GM13977 (cell line): ENCODE measurements around the gene SMCR8.
"Not testable (repeated sequence)": the region's sequence is repeated elsewhere in the genome, so short reads cannot be mapped to it uniquely, and the experiment has no call there.

Source experiments
- DNase-seq: peaks from one replicate; pipeline ENCODE4 v3.0.0; 2012; ENCODE audit warnings: low spot score
- in situ Hi-C: fragments of 300-500 bp; cut with MboI; formaldehyde crosslinking; loops from one replicate; pipeline ENCODE4 v1.12.0; 2022; ENCODE audit warnings: low sequenced_read_pairs, low pct_unique_long_range_greater_than_20kb, mixed read lengths, inconsistent platforms; ENCODE audit not compliant: unreplicated experiment
- TF ChIP-seq, protein P1 (sequence below): IDR thresholded peaks from 2 replicates; pipeline ENCODE4 v1.5.1; 2012; ENCODE audit warnings: mild to moderate bottlenecking, control low read depth; ENCODE audit not compliant: insufficient read depth; ENCODE audit errors: extremely low read depth, missing control alignments

The SMCR8 gene

DNA sequence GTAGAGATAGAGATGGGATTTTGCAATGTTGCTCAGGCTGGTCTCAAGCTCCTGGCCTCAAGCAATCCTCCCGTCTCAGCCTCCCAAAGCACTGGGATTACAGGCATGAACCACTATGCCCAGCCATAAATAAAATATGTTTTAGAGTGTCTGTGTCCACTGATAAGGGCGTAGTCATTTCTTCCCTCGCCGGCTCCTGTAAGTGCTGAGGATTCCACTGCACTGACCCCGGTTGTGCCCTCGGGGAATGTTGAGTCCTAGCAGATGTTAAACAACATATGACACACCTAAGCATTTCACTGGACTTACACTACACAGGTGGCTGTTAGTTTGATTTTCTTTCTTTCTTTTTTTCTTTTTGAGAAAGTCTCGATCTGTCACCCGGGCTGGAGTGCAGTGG, 53.9 kb downstream of the SMCR8 start:
- DNase-seq = no peak
- TF ChIP-seq, protein P1, sequence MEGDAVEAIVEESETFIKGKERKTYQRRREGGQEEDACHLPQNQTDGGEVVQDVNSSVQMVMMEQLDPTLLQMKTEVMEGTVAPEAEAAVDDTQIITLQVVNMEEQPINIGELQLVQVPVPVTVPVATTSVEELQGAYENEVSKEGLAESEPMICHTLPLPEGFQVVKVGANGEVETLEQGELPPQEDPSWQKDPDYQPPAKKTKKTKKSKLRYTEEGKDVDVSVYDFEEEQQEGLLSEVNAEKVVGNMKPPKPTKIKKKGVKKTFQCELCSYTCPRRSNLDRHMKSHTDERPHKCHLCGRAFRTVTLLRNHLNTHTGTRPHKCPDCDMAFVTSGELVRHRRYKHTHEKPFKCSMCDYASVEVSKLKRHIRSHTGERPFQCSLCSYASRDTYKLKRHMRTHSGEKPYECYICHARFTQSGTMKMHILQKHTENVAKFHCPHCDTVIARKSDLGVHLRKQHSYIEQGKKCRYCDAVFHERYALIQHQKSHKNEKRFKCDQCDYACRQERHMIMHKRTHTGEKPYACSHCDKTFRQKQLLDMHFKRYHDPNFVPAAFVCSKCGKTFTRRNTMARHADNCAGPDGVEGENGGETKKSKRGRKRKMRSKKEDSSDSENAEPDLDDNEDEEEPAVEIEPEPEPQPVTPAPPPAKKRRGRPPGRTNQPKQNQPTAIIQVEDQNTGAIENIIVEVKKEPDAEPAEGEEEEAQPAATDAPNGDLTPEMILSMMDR = no peak
- in situ Hi-C loops = no loop called here

DNA sequence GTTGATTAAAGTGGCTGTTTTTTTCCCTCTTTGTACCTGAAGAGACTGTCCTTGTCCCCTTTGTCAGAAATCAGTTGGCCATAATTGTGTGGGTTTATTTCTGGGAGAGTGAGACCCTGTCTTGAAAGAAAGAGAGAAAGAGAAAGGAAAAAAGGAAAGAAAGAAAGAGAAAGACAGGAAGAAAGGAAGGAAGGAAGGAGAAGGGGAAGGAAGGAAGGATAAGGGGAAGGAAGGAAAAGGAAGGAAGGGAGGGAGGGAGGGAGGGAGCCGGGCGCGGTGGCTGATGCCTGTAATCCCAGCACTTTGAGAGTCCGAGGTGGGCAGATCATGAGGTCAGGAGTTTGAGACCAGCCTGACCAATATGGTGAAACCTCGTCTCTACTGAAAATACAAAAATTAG, 55.7 kb downstream of the SMCR8 start:
- in situ Hi-C loops = no loop called here
- DNase-seq = no peak
- TF ChIP-seq, protein P1 = no peak

DNA sequence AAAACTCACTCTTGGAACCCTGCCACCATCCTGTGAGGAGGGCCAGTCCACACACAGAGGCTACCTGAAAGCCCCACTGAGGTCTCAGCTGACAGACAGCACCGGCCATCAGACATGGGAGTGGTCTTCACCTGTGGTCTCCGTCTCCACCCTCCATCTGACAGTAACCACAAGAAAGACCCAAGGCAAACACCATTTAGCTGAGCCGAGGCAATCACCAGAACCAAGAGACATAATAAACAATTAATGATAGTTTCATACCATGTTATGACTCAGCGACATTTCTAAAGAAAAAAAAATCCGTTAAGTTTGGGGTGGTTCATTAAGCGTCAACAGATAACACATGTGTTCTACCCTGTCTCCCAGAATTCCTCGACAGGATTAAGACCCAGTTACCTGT, 56.4 kb downstream of the SMCR8 start:
- DNase-seq = peak; percentile 18
- in situ Hi-C loops = no loop called here
- TF ChIP-seq, protein P1 = no peak

DNA sequence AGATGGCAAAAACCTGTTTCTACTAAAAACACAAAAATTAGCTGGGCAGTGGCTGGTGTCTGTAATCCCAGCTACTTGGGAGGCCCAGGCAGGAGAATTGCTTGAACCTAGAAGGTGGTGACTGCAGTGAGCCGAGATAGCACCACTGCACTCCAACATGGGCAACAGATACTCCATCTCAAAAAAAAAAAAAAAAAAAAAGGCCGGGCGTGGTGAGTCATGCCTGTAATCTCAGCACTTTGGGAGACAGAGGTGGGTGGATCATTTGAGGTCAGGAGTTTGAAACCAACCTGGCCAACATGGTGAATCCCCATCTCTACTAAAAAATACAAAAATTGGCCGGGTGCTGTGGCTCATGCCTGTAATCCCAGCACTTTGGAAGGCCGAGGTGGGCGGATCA, 58.1 kb downstream of the SMCR8 start:
- in situ Hi-C loops, DNase-seq: not testable (repeated sequence)

DNA sequence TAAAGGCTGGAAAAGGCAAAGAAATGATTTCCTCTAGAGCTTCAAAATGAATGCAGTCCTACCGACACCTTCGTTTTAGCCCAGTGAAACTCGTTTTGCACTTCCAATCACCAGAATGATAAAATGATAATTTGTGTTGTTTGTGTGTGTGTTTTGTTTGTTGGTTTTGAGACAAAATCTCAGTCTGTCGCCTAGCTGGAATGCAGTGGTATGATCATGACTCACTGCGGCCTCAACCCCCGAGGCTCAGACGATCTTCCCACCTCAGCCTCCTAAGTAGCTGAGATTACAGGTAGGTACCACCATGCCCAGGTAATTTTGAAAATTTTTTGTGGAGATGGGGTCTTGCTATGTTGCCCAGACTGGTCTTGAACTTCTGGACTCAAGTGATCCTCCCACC, 59.1 kb downstream of the SMCR8 start:
- no peak for DNase-seq
- in situ Hi-C loops = no loop called here

More for the DNA sequence above, 59.1 kb downstream of the SMCR8 start:
- TF ChIP-seq, protein P1 = no peak
